GM23338 (cell line): ENCODE measurements around the gene DPH1. TPM values are rescaled to one million over a fixed set of nuclear protein-coding genes. Genes with fewer than 3 reads are reported as not detected.

Experiments used
- ATAC-seq: fragments of 200-7000 bp; cut with Tn5 transposase; 3 replicates; pipeline ENCODE4 v1.9.1; 2020
- DNase-seq: peaks from one replicate; pipeline ENCODE4 v3.0.0-alpha.2; 2015; ENCODE audit warnings: low spot score
- H2AFZ ChIP-seq: fragments of 200-600 bp; sonication (generic); 2 replicates; pipeline ENCODE4 v1.8.0; 2016; ENCODE audit warnings: antibody characterized with exemption, mild to moderate bottlenecking, moderate library complexity
- H3F3A ChIP-seq: fragments of 200-600 bp; sonication (generic); replicated peaks from 2 replicates; pipeline ENCODE4 v1.8.0; 2017; ENCODE audit warnings: antibody characterized with exemption, mixed run types, low read depth
- H3K27ac ChIP-seq: fragments of 200-600 bp; sonication (generic); 2 replicates; pipeline ENCODE4 v1.6.1; 2016; ENCODE audit warnings: low read depth
- H3K27me3 ChIP-seq: fragments of 200-600 bp; sonication (generic); 2 replicates; pipeline ENCODE4 v1.8.0; 2016; ENCODE audit warnings: mild to moderate bottlenecking, mixed run types, moderate library complexity; ENCODE audit not compliant: insufficient read depth
- H3K36me3 ChIP-seq: fragments of 200-600 bp; sonication (generic); 2 replicates; pipeline ENCODE4 v1.8.0; 2016; ENCODE audit warnings: mild to moderate bottlenecking; ENCODE audit not compliant: insufficient read depth
- H3K4me1 ChIP-seq: fragments of 200-600 bp; sonication (generic); 2 replicates; pipeline ENCODE4 v1.8.0; 2016; ENCODE audit warnings: mild to moderate bottlenecking, moderate library complexity; ENCODE audit not compliant: insufficient read depth
- H3K4me2 ChIP-seq: fragments of 200-600 bp; sonication (generic); 2 replicates; pipeline ENCODE4 v1.7.1; 2017; ENCODE audit warnings: mixed run types
- H3K4me3 ChIP-seq: fragments of 200-600 bp; sonication (generic); 2 replicates; pipeline ENCODE4 v1.6.1; 2016; ENCODE audit warnings: mixed run types
- H3K79me2 ChIP-seq: fragments of 200-600 bp; sonication (generic); replicated peaks from 2 replicates; pipeline ENCODE4 v1.8.0; 2017; ENCODE audit warnings: mild to moderate bottlenecking; ENCODE audit not compliant: insufficient read depth
- H3K9me2 ChIP-seq: fragments of 200-600 bp; sonication (generic); 2 replicates; pipeline ENCODE4 v1.8.0; 2017; ENCODE audit not compliant: insufficient read depth
- H4K20me1 ChIP-seq: fragments of 200-600 bp; sonication (generic); replicated peaks from 2 replicates; pipeline ENCODE4 v1.8.0; 2017; ENCODE audit warnings: mild to moderate bottlenecking; ENCODE audit not compliant: insufficient read depth
- H3K27ac Mint-ChIP-seq: 2 replicates; pipeline ENCODE4 v1.8.0; 2020; ENCODE audit warnings: inconsistent platforms, mild to moderate bottlenecking, moderate library complexity, mixed read lengths
- H3K27me3 Mint-ChIP-seq: 3 replicates; pipeline ENCODE4 v1.8.0; 2022; ENCODE audit warnings: low read depth, mild to moderate bottlenecking, moderate library complexity, mixed read lengths, inconsistent platforms; ENCODE audit not compliant: insufficient read depth, poor library complexity
- H3K36me3 Mint-ChIP-seq: 3 replicates; pipeline ENCODE4 v1.8.0; 2021; ENCODE audit warnings: low read depth, mild to moderate bottlenecking, inconsistent platforms, moderate library complexity, mixed read lengths
- H3K4me1 Mint-ChIP-seq: 3 replicates; pipeline ENCODE4 v1.8.0; 2020; ENCODE audit warnings: mild to moderate bottlenecking, inconsistent platforms, mixed read lengths
- H3K4me3 Mint-ChIP-seq: 3 replicates; pipeline ENCODE4 v1.8.0; 2021; ENCODE audit warnings: moderate library complexity, mild to moderate bottlenecking, inconsistent platforms, mixed read lengths
- H3K9me3 Mint-ChIP-seq: 3 replicates; pipeline ENCODE4 v1.8.0; 2020; ENCODE audit warnings: moderate library complexity, mild to moderate bottlenecking, inconsistent platforms, mixed read lengths
- CTCF ChIP-seq, 2 experiments: fragments of 200-600 bp in 1 of 2; sonication (generic) in 1 of 2; conservative IDR thresholded peaks; 2 replicates each; pipeline versions ENCODE4 v1.5.1 to v1.6.1; 2016 to 2017; ENCODE audit warnings: antibody characterized with exemption in 2 of 2, low read depth in 2 of 2, mild to moderate bottlenecking in 2 of 2, moderate library complexity in 1 of 2
- ETS1 ChIP-seq: IDR thresholded peaks from 2 replicates; pipeline ENCODE4 v1.6.1; 2016; ENCODE audit warnings: antibody characterized with exemption
- EZH2 ChIP-seq: fragments of 200-600 bp; sonication (generic); IDR thresholded peaks from one replicate; pipeline ENCODE4 v1.8.0; 2017; ENCODE audit warnings: antibody characterized with exemption, mild to moderate bottlenecking, low read depth; ENCODE audit not compliant: unreplicated experiment
- NANOG ChIP-seq: IDR thresholded peaks from 2 replicates; pipeline ENCODE4 v1.6.1; 2016; ENCODE audit warnings: antibody characterized with exemption, borderline replicate concordance
- POLR2AphosphoS5 ChIP-seq: IDR thresholded peaks from 2 replicates; pipeline ENCODE4 v1.6.1; 2016; ENCODE audit warnings: antibody characterized with exemption, low read depth
- ZNF114 ChIP-seq: fragments of 250-450 bp; sonication (Bioruptor Pico); IDR thresholded peaks from 2 replicates; pipeline ENCODE4 v1.5.0; 2020; ENCODE audit warnings: mild to moderate bottlenecking, moderate library complexity
- ZNF331 ChIP-seq: fragments of 250-450 bp; sonication (Bioruptor Pico); IDR thresholded peaks from 2 replicates; pipeline ENCODE4 v1.5.0; 2020; ENCODE audit warnings: low read depth, mild to moderate bottlenecking, moderate library complexity
- ZNF462 ChIP-seq: fragments of 250-450 bp; sonication (Bioruptor Pico); IDR thresholded peaks from 2 replicates; pipeline ENCODE4 v1.5.0; 2020; ENCODE audit warnings: mild to moderate bottlenecking, moderate library complexity
- polyA plus RNA-seq: library from polyadenylated mRNA; unstranded; fragments of >200 nt; fragmentation: Nextera tagmentation; extraction: Ambion mirVana; gene quantifications from 2 replicates; pipeline ENCODE4 v1.2.1, GENCODE V29; 2016
- total RNA-seq: library from RNA; depleted of rRNA; stranded (reverse); fragments of >200 nt; shearing (Covaris generic); gene quantifications from 2 replicates; pipeline ENCODE4 v1.2.3, GENCODE V29; 2014

The DPH1 gene
- total and polyA plus RNA-seq, 2 experiments from 2014 or later: 11.8 to 28.2 TPM

- TF ChIP-seq ZNF114 (CRISPR knock-in tag): no peak
- no peak for TF ChIP-seq POLR2AphosphoS5
- TF ChIP-seq NANOG: no peak
- peak; percentile 60 to 75 for TF ChIP-seq CTCF (conservative IDR thresholded peaks at IDR 0.05; ENCODE audit: low read depth in 2 of 2)
- no peak for TF ChIP-seq ZNF331 (CRISPR knock-in tag)
- TF ChIP-seq ETS1: no peak
- peaks cover 3% of the 10 kb centered on the region; the same call in 1 of the 2 replicates for H3K4me1 ChIP-seq
- Mint-ChIP-seq H3K36me3 (no peaks in the 10 kb centered on the region; the same call in 2 of the 3 replicates), H3K27me3 (peaks cover 42% of the 10 kb centered on the region), H3K4me1 (peaks cover 4% of the 10 kb centered on the region), H3K27ac (peak overlapping the region; percentile 20; the same call in 1 of the 2 replicates), H3K4me3 (peak overlapping the region; percentile 98), H3K9me3 (no peaks in the 10 kb centered on the region)
- 0 out of 2 replicates have a peak, but pooled peaks cover 4% of the 10 kb centered on the region for H3F3A ChIP-seq
- H3K4me3 ChIP-seq: peak overlapping the region; percentile 95
- H3K4me2 ChIP-seq: peak overlapping the region; percentile 98
- H3K27me3 ChIP-seq: peaks cover 40% of the 10 kb centered on the region
- no peaks in the 10 kb centered on the region for H3K36me3 ChIP-seq
- no peak overlapping the region for H2AFZ ChIP-seq
- H4K20me1 ChIP-seq: peaks cover 5% of the 10 kb centered on the region
- no peaks in the 10 kb centered on the region for H3K9me2 ChIP-seq
- no peak for ATAC-seq
- no peaks in the 10 kb centered on the region for H3K79me2 ChIP-seq
- H3K27ac ChIP-seq: no peak overlapping the region
- DNase-seq: no peak
Measured at GRCh38 chr17:2030779-2031163, 818 bp downstream of the DPH1 start.

- Histone ChIP-seq H4K20me1 (peaks cover 5% of the 10 kb centered on the region), H3K4me2 (no peak overlapping the region), H3K27ac (no peak overlapping the region), H3K79me2 (no peaks in the 10 kb centered on the region), H2AFZ (no peak overlapping the region), H3K9me2 (no peaks in the 10 kb centered on the region), H3K4me1 (peaks cover 3% of the 10 kb centered on the region; the same call in 1 of the 2 replicates), H3K27me3 (peaks cover 16% of the 10 kb centered on the region), H3K4me3 (no peak overlapping the region), H3F3A (no peaks in the 10 kb centered on the region), H3K36me3 (no peaks in the 10 kb centered on the region)
- ATAC-seq (no peak), DNase-seq (no peak)
- no peaks in the 10 kb centered on the region for H3K9me3 Mint-ChIP-seq
- no peak overlapping the region for H3K27ac Mint-ChIP-seq
- no peaks in the 10 kb centered on the region; the same call in 2 of the 3 replicates for H3K36me3 Mint-ChIP-seq
- peaks cover 4% of the 10 kb centered on the region for H3K4me1 Mint-ChIP-seq
- H3K4me3 Mint-ChIP-seq: no peak overlapping the region; the same call in 2 of the 3 replicates
- H3K27me3 Mint-ChIP-seq: peaks cover 24% of the 10 kb centered on the region
- TF ChIP-seq EZH2 (no peak), CTCF (conservative IDR thresholded peaks at IDR 0.05; ENCODE audit: low read depth in 2 of 2) (no peak), ZNF462 (no peak), ZNF331 (CRISPR knock-in tag) (no peak), ETS1 (no peak)
Measured at GRCh38 chr17:2033153-2033552, 3.2 kb downstream of the DPH1 start.
